Neural cell (in vitro differentiated cells): ENCODE measurements around the gene SGO1. TPM values are rescaled to one million over a fixed set of nuclear protein-coding genes. Genes with fewer than 3 reads are reported as not detected.
"Not testable (repeated sequence)": the region's sequence is repeated elsewhere in the genome, so short reads cannot be mapped to it uniquely, and the experiment has no call there.

Experiments used
- H2AFZ ChIP-seq: fragments of 200-600, 300-800 bp; sonication (generic), shearing (Covaris generic); 2 replicates; pipeline ENCODE4 v1.6.0; 2014; ENCODE audit warnings: low read depth, mild to moderate bottlenecking, antibody characterized with exemption, low read length, moderate library complexity
- H3F3A ChIP-seq: fragments of 200-600 bp; shearing (Covaris generic); 2 replicates; pipeline ENCODE4 v1.6.1; 2016; ENCODE audit warnings: mild to moderate bottlenecking, moderate library complexity, mixed read lengths, antibody characterized with exemption, low read length; ENCODE audit not compliant: insufficient read depth, poor library complexity, severe bottlenecking
- H3K27ac ChIP-seq: fragments of 200-600, 300-800 bp; sonication (generic), shearing (Covaris generic); 2 replicates; pipeline ENCODE4 v1.5.1; 2014; ENCODE audit warnings: mild to moderate bottlenecking, low read length, moderate library complexity
- H3K27me3 ChIP-seq: fragments of 300-800, 200-600 bp; sonication (generic), shearing (Covaris generic); 2 replicates; pipeline ENCODE4 v1.6.0; 2014; ENCODE audit warnings: mild to moderate bottlenecking, low read depth, low read length, moderate library complexity; ENCODE audit not compliant: insufficient read depth
- H3K36me3 ChIP-seq: fragments of 300-800, 200-600 bp; sonication (generic), shearing (Covaris generic); 2 replicates; pipeline ENCODE4 v1.5.1; 2014; ENCODE audit warnings: mild to moderate bottlenecking, antibody characterized with exemption, low read length, moderate library complexity; ENCODE audit not compliant: insufficient read depth
- H3K4me2 ChIP-seq: fragments of 300-800, 200-600 bp; sonication (generic), shearing (Covaris generic); 2 replicates; pipeline ENCODE4 v1.6.0; 2014; ENCODE audit warnings: mild to moderate bottlenecking, low read length
- H3K4me3 ChIP-seq: fragments of 300-800, 200-600 bp; sonication (generic), shearing (Covaris generic); 2 replicates; pipeline ENCODE4 v1.5.1; 2014; ENCODE audit warnings: mild to moderate bottlenecking, low read length, moderate library complexity
- H3K79me2 ChIP-seq: fragments of 200-600 bp; shearing (Covaris generic); replicated peaks from 2 replicates; pipeline ENCODE4 v1.6.0; 2014; ENCODE audit warnings: mild to moderate bottlenecking, low read length, moderate library complexity; ENCODE audit not compliant: insufficient read depth
- H3K9ac ChIP-seq: fragments of 300-800, 200-600 bp; sonication (generic), shearing (Covaris generic); 2 replicates; pipeline ENCODE4 v1.6.1; 2016; ENCODE audit warnings: mild to moderate bottlenecking, low read length, mixed read lengths
- H3K9me2 ChIP-seq: fragments of 200-600 bp; shearing (Covaris generic); 2 replicates; pipeline ENCODE4 v1.6.1; 2016; ENCODE audit warnings: mild to moderate bottlenecking, low read length, mixed read lengths; ENCODE audit not compliant: insufficient read depth
- H3K9me3 ChIP-seq: fragments of 200-600, 300-800 bp; sonication (generic), shearing (Covaris generic); 2 replicates; pipeline ENCODE4 v1.6.1; 2016; ENCODE audit warnings: mild to moderate bottlenecking, mixed run types, low read length, moderate library complexity, mixed read lengths
- H4K20me1 ChIP-seq: fragments of 200-600 bp; shearing (Covaris generic); 2 replicates; pipeline ENCODE4 v1.6.1; 2016; ENCODE audit warnings: mild to moderate bottlenecking, mixed run types; ENCODE audit not compliant: insufficient read depth
- CTCF ChIP-seq: fragments of 450-650 bp; IDR thresholded peaks from 2 replicates; pipeline ENCODE4 v1.5.1; 2014; ENCODE audit warnings: antibody characterized with exemption, mild to moderate bottlenecking, moderate library complexity; ENCODE audit not compliant: poor library complexity, severe bottlenecking
- EP300 ChIP-seq: fragments of 450-650 bp; conservative IDR thresholded peaks from 2 replicates; pipeline ENCODE4 v1.6.1; 2014; ENCODE audit warnings: antibody characterized with exemption, mild to moderate bottlenecking, moderate library complexity; ENCODE audit not compliant: poor library complexity, severe bottlenecking
- EZH2 ChIP-seq: fragments of 200-600, 300-800 bp; shearing (Covaris generic), sonication (generic); IDR thresholded peaks from 2 replicates; pipeline ENCODE4 v1.6.1; 2014; ENCODE audit warnings: antibody characterized with exemption, low read length, borderline replicate concordance, mild to moderate bottlenecking; ENCODE audit not compliant: insufficient read depth, poor library complexity, severe bottlenecking
- MXI1 ChIP-seq: fragments of 450-650 bp; conservative IDR thresholded peaks from 2 replicates; pipeline ENCODE4 v1.6.1; 2014; ENCODE audit warnings: antibody characterized with exemption, mild to moderate bottlenecking; ENCODE audit not compliant: poor library complexity, severe bottlenecking
- POLR2AphosphoS5 ChIP-seq: IDR thresholded peaks from 2 replicates; pipeline ENCODE4 v1.6.1; 2012
- RAD21 ChIP-seq: fragments of 450-650 bp; conservative IDR thresholded peaks from 2 replicates; pipeline ENCODE4 v1.6.1; 2014; ENCODE audit warnings: antibody characterized with exemption, mild to moderate bottlenecking, moderate library complexity
- REST ChIP-seq: IDR thresholded peaks from 2 replicates; pipeline ENCODE4 v1.6.1; 2012; ENCODE audit warnings: borderline replicate concordance
- SMC3 ChIP-seq: fragments of 450-650 bp; conservative IDR thresholded peaks from 2 replicates; pipeline ENCODE4 v1.6.1; 2014; ENCODE audit warnings: antibody characterized with exemption, mild to moderate bottlenecking, moderate library complexity; ENCODE audit not compliant: poor library complexity
- TAF1 ChIP-seq: IDR thresholded peaks from 2 replicates; pipeline ENCODE4 v1.6.1; 2012; ENCODE audit warnings: low read depth
- polyA plus RNA-seq: library from polyadenylated mRNA; depleted of rRNA; stranded (reverse); fragments of >200 nt; gene quantifications from 2 replicates; pipeline ENCODE4 v1.2.3, GENCODE V29; 2014

The SGO1 gene
- polyA plus RNA-seq, 1 donor from 2014 or later = 0.71 TPM

DNA sequence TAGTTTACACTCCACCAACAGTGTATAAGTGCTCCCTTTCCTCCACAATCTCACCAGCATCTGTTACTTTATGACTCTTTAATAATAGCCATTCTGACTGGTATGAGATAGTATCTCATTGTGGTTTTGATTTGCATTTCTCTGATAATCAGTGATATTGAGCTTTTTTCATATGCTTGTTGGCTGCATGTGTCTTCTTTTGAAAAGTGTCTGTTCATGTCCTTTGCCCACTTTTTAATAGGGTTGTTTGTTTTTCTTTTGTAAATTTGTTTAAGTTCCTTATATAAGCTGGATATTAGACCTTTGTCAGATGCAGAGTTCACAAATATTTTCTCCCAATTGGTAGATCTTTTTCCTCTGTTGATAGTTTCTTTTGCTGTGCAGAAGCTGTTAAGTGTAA, 19.9 kb upstream of the SGO1 start:
- not testable (repeated sequence) for H2AFZ ChIP-seq, H3K9me2 ChIP-seq, H3K27me3 ChIP-seq, H3K79me2 ChIP-seq, H3F3A ChIP-seq, H3K36me3 ChIP-seq, H3K9me3 ChIP-seq, H3K4me2 ChIP-seq, H3K4me3 ChIP-seq, H3K27ac ChIP-seq, H4K20me1 ChIP-seq, H3K9ac ChIP-seq

DNA sequence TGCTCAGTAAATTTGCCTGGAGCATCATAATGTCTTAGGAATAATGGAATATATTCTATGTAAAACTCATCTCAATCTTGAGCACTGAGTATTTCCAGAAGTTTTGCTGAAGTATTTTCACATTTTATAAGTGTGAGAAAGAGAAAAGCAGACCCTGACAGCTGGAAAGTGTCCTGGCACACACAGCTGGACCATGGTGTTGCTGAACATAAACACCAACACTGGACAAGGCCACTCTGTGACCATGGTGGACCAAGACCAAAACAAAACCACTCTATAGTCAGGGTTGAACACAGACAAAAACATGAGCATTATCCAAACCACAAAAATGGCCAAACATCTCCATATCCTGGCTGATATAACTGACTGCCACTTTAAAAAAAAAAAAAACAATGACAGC, 15.1 kb upstream of the SGO1 start:
- H3K79me2 ChIP-seq = no peaks in the 10 kb centered on the region
- H2AFZ ChIP-seq = no peak overlapping the region
- H3K27me3 ChIP-seq = no peaks in the 10 kb centered on the region
- no peaks in the 10 kb centered on the region for H3K36me3 ChIP-seq
- H3K9me3 ChIP-seq = no peaks in the 10 kb centered on the region
- H3K4me2 ChIP-seq = no peak overlapping the region
- no peak overlapping the region for H3K27ac ChIP-seq
- H3K9me2 ChIP-seq = no peaks in the 10 kb centered on the region
- no peak for TF ChIP-seq POLR2AphosphoS5
- no peak for TF ChIP-seq TAF1
- no peak for TF ChIP-seq EP300
- TF ChIP-seq CTCF = no peak
- no peak for TF ChIP-seq REST
- TF ChIP-seq MXI1 = no peak
- TF ChIP-seq EZH2 = no peak
- no peak for TF ChIP-seq RAD21
- TF ChIP-seq SMC3 = no peak
- no peaks in the 10 kb centered on the region for H4K20me1 ChIP-seq
- no peak overlapping the region for H3K9ac ChIP-seq
- no peak overlapping the region for H3K4me3 ChIP-seq
- no peaks in the 10 kb centered on the region for H3F3A ChIP-seq

DNA sequence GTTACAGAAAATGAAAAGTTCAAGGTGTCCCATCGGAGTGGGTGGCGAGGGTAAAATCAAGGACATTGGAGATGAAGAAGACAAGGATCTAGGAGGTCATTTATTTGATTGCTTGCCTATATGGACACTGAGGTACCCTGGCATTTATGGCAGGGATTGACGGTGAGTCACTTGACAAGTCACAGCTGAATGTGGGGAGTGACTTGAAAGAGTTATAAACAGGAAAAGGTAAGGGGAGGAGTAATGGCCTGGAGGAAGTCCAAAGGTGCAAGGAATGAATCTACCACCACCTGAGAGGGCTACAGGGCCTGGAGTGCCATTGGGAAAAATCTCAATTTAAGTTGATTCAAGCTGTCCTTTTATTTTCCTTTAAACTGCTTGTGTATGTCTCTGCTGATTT, 11.8 kb upstream of the SGO1 start:
- no peaks in the 10 kb centered on the region for H3F3A ChIP-seq
- H3K4me2 ChIP-seq = no peak overlapping the region
- no peaks in the 10 kb centered on the region for H3K9me3 ChIP-seq
- H4K20me1 ChIP-seq = no peaks in the 10 kb centered on the region
- H3K27me3 ChIP-seq = no peaks in the 10 kb centered on the region
- H2AFZ ChIP-seq = no peak overlapping the region
- no peaks in the 10 kb centered on the region for H3K36me3 ChIP-seq
- TF ChIP-seq EP300 (no peak), TAF1 (no peak), REST (no peak)
- no peak overlapping the region for H3K27ac ChIP-seq
- H3K9me2 ChIP-seq = no peaks in the 10 kb centered on the region
- H3K79me2 ChIP-seq = no peaks in the 10 kb centered on the region
- H3K4me3 ChIP-seq = no peak overlapping the region
- no peak overlapping the region for H3K9ac ChIP-seq
